Tibial nerve (tissue), 4 donors: ENCODE measurements around the gene ADAR.

Source experiments
- EP300 ChIP-seq, 2 donors: sonication (generic); formaldehyde crosslinking; IDR thresholded peaks; one replicate each; pipeline ENCODE4 v1.6.1; 2017; ENCODE audit warnings: antibody characterized with exemption in 2 of 2, mild to moderate bottlenecking in 1 of 2
- POLR2A ChIP-seq, 2 donors: fragments of 450-650 bp; IDR thresholded peaks; one replicate each; pipeline ENCODE4 v1.6.1; 2017; ENCODE audit warnings: antibody characterized with exemption in 2 of 2, mild to moderate bottlenecking in 2 of 2, moderate library complexity in 2 of 2
- TF ChIP-seq, protein P1 (sequence below), 5 experiments: fragments of 200-600 bp in 3 of 5; fragments of 450-650 bp in 2 of 5; sonication (generic) in 3 of 5; IDR thresholded peaks; one replicate each; pipeline ENCODE4 v1.5.1; 2016 to 2019; ENCODE audit warnings: antibody characterized with exemption in 5 of 5, mild to moderate bottlenecking in 3 of 5, moderate library complexity in 2 of 5

DNA sequence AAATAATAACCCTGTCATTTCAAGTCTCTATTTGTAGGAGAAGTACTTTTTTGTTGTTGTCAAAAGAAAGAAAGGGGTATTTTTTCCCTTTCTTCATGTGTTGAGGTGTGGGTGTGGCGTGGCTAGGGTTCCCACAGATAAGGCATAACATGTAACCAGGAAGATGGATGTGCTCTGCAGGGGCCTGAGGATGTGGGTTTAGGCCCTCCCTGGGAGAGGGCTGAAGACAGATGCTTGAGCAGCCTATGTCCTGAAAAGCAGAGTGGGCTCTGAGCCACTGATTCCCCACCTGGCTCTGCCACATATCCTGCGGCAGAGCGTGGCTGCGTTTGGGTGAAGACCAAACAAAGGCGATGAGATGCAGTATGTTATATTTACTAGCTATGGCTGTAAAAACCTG is 13.9 kb upstream of the ADAR start:
- TF ChIP-seq, protein P1, sequence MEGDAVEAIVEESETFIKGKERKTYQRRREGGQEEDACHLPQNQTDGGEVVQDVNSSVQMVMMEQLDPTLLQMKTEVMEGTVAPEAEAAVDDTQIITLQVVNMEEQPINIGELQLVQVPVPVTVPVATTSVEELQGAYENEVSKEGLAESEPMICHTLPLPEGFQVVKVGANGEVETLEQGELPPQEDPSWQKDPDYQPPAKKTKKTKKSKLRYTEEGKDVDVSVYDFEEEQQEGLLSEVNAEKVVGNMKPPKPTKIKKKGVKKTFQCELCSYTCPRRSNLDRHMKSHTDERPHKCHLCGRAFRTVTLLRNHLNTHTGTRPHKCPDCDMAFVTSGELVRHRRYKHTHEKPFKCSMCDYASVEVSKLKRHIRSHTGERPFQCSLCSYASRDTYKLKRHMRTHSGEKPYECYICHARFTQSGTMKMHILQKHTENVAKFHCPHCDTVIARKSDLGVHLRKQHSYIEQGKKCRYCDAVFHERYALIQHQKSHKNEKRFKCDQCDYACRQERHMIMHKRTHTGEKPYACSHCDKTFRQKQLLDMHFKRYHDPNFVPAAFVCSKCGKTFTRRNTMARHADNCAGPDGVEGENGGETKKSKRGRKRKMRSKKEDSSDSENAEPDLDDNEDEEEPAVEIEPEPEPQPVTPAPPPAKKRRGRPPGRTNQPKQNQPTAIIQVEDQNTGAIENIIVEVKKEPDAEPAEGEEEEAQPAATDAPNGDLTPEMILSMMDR (IDR thresholded peaks at IDR 0.05), result no peak
- TF ChIP-seq EP300 (IDR thresholded peaks at IDR 0.05), result no peak
- no peak for TF ChIP-seq POLR2A (IDR thresholded peaks at IDR 0.05)
